CD4-positive, alpha-beta T cell (primary cell): ENCODE measurements around the gene KDSR. TPM values are rescaled to one million over a fixed set of nuclear protein-coding genes. Genes with fewer than 3 reads are reported as not detected.

Experiments used
- ATAC-seq: fragments of 200-7000 bp; cut with Tn5 transposase; one replicate; pipeline ENCODE4 v1.10.0; 2022; ENCODE audit warnings: mild to moderate bottlenecking; ENCODE audit not compliant: poor library complexity
- CTCF ChIA-PET: fragments of 350-600 bp; sonication (Branson Sonifier 250); formaldehyde crosslinking; loops from one replicate; lab custom pipeline; 2021; ENCODE audit warnings: antibody characterized with exemption, inconsistent platforms; lab: Charles Lee
- POLR2A ChIA-PET: fragments of 350-600 bp; sonication (Branson Sonifier 250); formaldehyde crosslinking; loops from one replicate; lab custom pipeline; 2021; ENCODE audit warnings: antibody characterized with exemption, inconsistent platforms; lab: Charles Lee
- DNase-seq, 14 experiments: peaks; one replicate each; pipeline ENCODE4 v3.0.0-alpha.2; 2013 to 2020; ENCODE audit warnings: mixed read lengths in 2 of 14
- H3K27ac ChIP-seq, 2 donors: one replicate each; pipeline versions ENCODE4 v1.5.1 to v1.7.0; 2013; ENCODE audit warnings: low read length in 2 of 2, low read depth in 1 of 2, mild to moderate bottlenecking in 1 of 2
- H3K27me3 ChIP-seq, 2 experiments: 1 replicate in 1 of 2; 2 replicates in 1 of 2; pipeline versions ENCODE4 v1.6.1 to v1.7.0; 2013; ENCODE audit warnings: low read length in 2 of 2, control low read depth in 1 of 2, mild to moderate bottlenecking in 1 of 2, moderate library complexity in 1 of 2; ENCODE audit not compliant: insufficient read depth in 2 of 2, control insufficient read depth in 1 of 2
- H3K36me3 ChIP-seq: one replicate; pipeline ENCODE4 v1.6.1; 2013; ENCODE audit warnings: low read length, control low read depth; ENCODE audit not compliant: insufficient read depth
- H3K4me1 ChIP-seq: one replicate; pipeline ENCODE4 v1.6.1; 2013; ENCODE audit warnings: low read length, control low read depth; ENCODE audit not compliant: insufficient read depth
- H3K4me3 ChIP-seq: one replicate; pipeline ENCODE4 v1.5.1; 2013; ENCODE audit warnings: mild to moderate bottlenecking, low read length, moderate library complexity
- H3K9me3 ChIP-seq, 2 experiments: 1 replicate in 1 of 2; 2 replicates in 1 of 2; pipeline versions ENCODE4 v1.6.1 to v1.7.0; 2013; ENCODE audit warnings: low read length in 2 of 2, mild to moderate bottlenecking in 2 of 2, control low read depth in 1 of 2, moderate library complexity in 1 of 2; ENCODE audit not compliant: control insufficient read depth in 1 of 2, insufficient read depth in 1 of 2
- H3K27ac Mint-ChIP-seq: one replicate; pipeline ENCODE4 v1.8.0; 2020; ENCODE audit warnings: mixed read lengths
- H3K27me3 Mint-ChIP-seq: one replicate; pipeline ENCODE4 v1.8.0; 2021; ENCODE audit warnings: mixed read lengths
- H3K36me3 Mint-ChIP-seq: one replicate; pipeline ENCODE4 v1.8.0; 2021; ENCODE audit warnings: low read depth, mixed read lengths
- H3K4me1 Mint-ChIP-seq: one replicate; pipeline ENCODE4 v1.8.0; 2021; ENCODE audit warnings: low read depth, mixed read lengths
- H3K4me3 Mint-ChIP-seq: one replicate; pipeline ENCODE4 v1.8.0; 2020; ENCODE audit warnings: mild to moderate bottlenecking, mixed read lengths
- H3K9me3 Mint-ChIP-seq: one replicate; pipeline ENCODE4 v1.8.0; 2020; ENCODE audit warnings: mixed read lengths
- CTCF ChIP-seq: fragments of 200-600 bp; IDR thresholded peaks from one replicate; pipeline ENCODE4 v1.8.0; 2022; ENCODE audit warnings: antibody characterized with exemption, mild to moderate bottlenecking
- intact Hi-C, 2 experiments: fragments of 100-400 bp; cut with DNase I in 1 of 2; cut with micrococcal nuclease in 1 of 2; formaldehyde crosslinking; loops; one replicate each; pipeline versions ENCODE4 v1.15.1 to v1.9.0; 2023 to 2025; cut with DNase I, micrococcal nuclease
- total RNA-seq, 174 experiments: library from RNA in 2 of 174; stranded (reverse) in 2 of 174; gene quantifications; one replicate each; pipeline ENCODE4 v1.2.3 and lab custom pipeline; 2021 to 2026

KDSR gene
- total RNA-seq, 2 experiments from 2014 or later, result 21.1 to 23.5 TPM

GRCh38 chr18:63326011-63326410 is 41.0 kb downstream of the KDSR start:
- Mint-ChIP-seq H3K4me3 (no peak overlapping the region), H3K9me3 (no peaks in the 10 kb centered on the region), H3K27me3 (no peaks in the 10 kb centered on the region), H3K4me1 (peaks cover 11% of the 10 kb centered on the region), H3K27ac (no peak overlapping the region), H3K36me3 (peaks cover 2% of the 10 kb centered on the region)
- intact Hi-C loops, result loop anchor here (2.0 to 10.0 kb wide), 2 partner anchors 21 to 611 kb away; partner anchors contain the start of gene PHLPP1 (in 2 of the 2)
- CTCF ChIA-PET, result no interaction called here
- peaks cover 11% of the 10 kb centered on the region for H3K4me1 ChIP-seq
- H3K27ac ChIP-seq, result no peak overlapping the region
- H3K27me3 ChIP-seq, result no peaks in the 10 kb centered on the region
- no peak for TF ChIP-seq CTCF
- DNase-seq (no peak), ATAC-seq (no peak)
- H3K9me3 ChIP-seq, result no peaks in the 10 kb centered on the region
- H3K36me3 ChIP-seq, result peaks cover 4% of the 10 kb centered on the region
- POLR2A ChIA-PET, result interaction anchor here (1.5 kb wide), 1 partner anchor 308 kb away, joined by 3 read pairs; no protein-coding TSS in a partner anchor
- no peak overlapping the region for H3K4me3 ChIP-seq

- H3K27me3 Mint-ChIP-seq, result no peaks in the 10 kb centered on the region
- intact Hi-C loops, result loop anchor here (2.0 to 10.0 kb wide), 2 partner anchors 94 to 610 kb away; partner anchors contain the start of gene PHLPP1 (in 2 of the 2)
Observed at GRCh38 chr18:63325086-63325686, 41.8 kb downstream of the KDSR start.

More at GRCh38 chr18:63325086-63325686, 41.8 kb downstream of the KDSR start:
- H3K27ac Mint-ChIP-seq, result no peak overlapping the region
- H3K4me1 Mint-ChIP-seq, result peaks cover 15% of the 10 kb centered on the region
- no peak for DNase-seq
- H3K9me3 ChIP-seq, result no peaks in the 10 kb centered on the region
- H3K36me3 ChIP-seq, result no peaks in the 10 kb centered on the region
- POLR2A ChIA-PET, result interaction anchor here (1.5 kb wide), 1 partner anchor 308 kb away, joined by 3 read pairs; no protein-coding TSS in a partner anchor
- H3K36me3 Mint-ChIP-seq, result peaks cover 5% of the 10 kb centered on the region
- ATAC-seq, result no peak
- H3K4me1 ChIP-seq, result peaks cover 17% of the 10 kb centered on the region
- no peak for TF ChIP-seq CTCF
- no peak overlapping the region for H3K4me3 ChIP-seq
- H3K9me3 Mint-ChIP-seq, result no peaks in the 10 kb centered on the region
- no peak overlapping the region for H3K27ac ChIP-seq
- H3K27me3 ChIP-seq, result no peaks in the 10 kb centered on the region
- H3K4me3 Mint-ChIP-seq, result no peak overlapping the region
- CTCF ChIA-PET, result no interaction called here
